Uterus (tissue), 4 donors: ENCODE measurements around the gene YPEL2. TPM values are rescaled to one million over a fixed set of nuclear protein-coding genes. Genes with fewer than 3 reads are reported as not detected.
"Not testable (repeated sequence)": the region's sequence is repeated elsewhere in the genome, so short reads cannot be mapped to it uniquely, and the experiment has no call there.

ENCODE experiments used
- DNase-seq, 2 donors: peaks; one replicate each; pipeline ENCODE4 v3.0.0-alpha.2; 2019 to 2020
- H3K27ac ChIP-seq, 2 donors: fragments of 200-600 bp; sonication (generic); 1 replicate in 1 of 2; 2 replicates in 1 of 2; pipeline ENCODE4 v1.5.1; 2016 to 2018
- H3K27me3 ChIP-seq, 2 donors: fragments of 200-600 bp; sonication (generic); one replicate each; pipeline ENCODE4 v1.5.1; 2018 to 2019; ENCODE audit warnings: control low read depth in 1 of 2
- H3K36me3 ChIP-seq, 2 donors: fragments of 200-600 bp; sonication (generic); one replicate each; pipeline ENCODE4 v1.5.1; 2019; ENCODE audit warnings: control low read depth in 1 of 2
- H3K4me1 ChIP-seq, 2 donors: fragments of 200-600 bp; sonication (generic); one replicate each; pipeline ENCODE4 v1.5.1; 2018 to 2019; ENCODE audit warnings: control low read depth in 1 of 2
- H3K4me3 ChIP-seq, 2 donors: fragments of 200-600 bp; sonication (generic); 1 replicate in 1 of 2; 2 replicates in 1 of 2; pipeline ENCODE4 v1.5.1; 2018 to 2019; ENCODE audit warnings: mild to moderate bottlenecking in 1 of 2
- H3K9me3 ChIP-seq, 2 donors: fragments of 200-600 bp; sonication (generic); one replicate each; pipeline ENCODE4 v1.5.1; 2019; ENCODE audit warnings: control low read depth in 1 of 2
- CTCF ChIP-seq, 4 experiments: fragments of 200-600 bp in 2 of 4; fragments of 450-650 bp in 2 of 4; sonication (generic) in 2 of 4; IDR thresholded peaks; one replicate each; pipeline ENCODE4 v1.5.1; 2016 to 2019; ENCODE audit warnings: antibody characterized with exemption in 4 of 4, mild to moderate bottlenecking in 2 of 4, moderate library complexity in 1 of 4
- POLR2A ChIP-seq, 2 donors: fragments of 450-650 bp; IDR thresholded peaks; one replicate each; pipeline ENCODE4 v1.6.1; 2016; ENCODE audit warnings: antibody characterized with exemption in 2 of 2, mild to moderate bottlenecking in 1 of 2, moderate library complexity in 1 of 2
- intact Hi-C: fragments of 100-400 bp; cut with DNase I; formaldehyde crosslinking; loops from one replicate; pipeline ENCODE4 v1.15.1; 2023; ENCODE audit warnings: low total_unique reads
- total RNA-seq, 4 donors: library from RNA; depleted of rRNA in 3 of 4; stranded (reverse); fragments of >200 nt in 3 of 4; gene quantifications; one replicate each; pipeline versions ENCODE4 v1.1.0 to v1.2.4, GENCODE V29; 2014 to 2023
- donor health status: DM: yes; HTN: yes; CAD: no.

Gene YPEL2
- total RNA-seq: 10 to 100 TPM; 21.2 to 91.7 (median 25.0) TPM

GRCh38 chr17:59331129-59331928, at the start of gene YPEL2:
YPEL2 (plus strand) TSS chr17:59331655; CDS start chr17:59353410, 21,755 bp downstream.
- peaks cover 5 to 17% of the 10 kb centered on the region in 2 donors for H3K4me1 ChIP-seq

GRCh38 chr17:59284317-59284716, 47.1 kb upstream of the YPEL2 start:
- Histone ChIP-seq H3K9me3 (no peaks in the 10 kb centered on the region), H3K27me3 (no peaks in the 10 kb centered on the region), H3K27ac (no peak overlapping the region), H3K4me3 (no peak overlapping the region), H3K36me3 (no peaks in the 10 kb centered on the region), H3K4me1 (no peaks in the 10 kb centered on the region)
- TF ChIP-seq POLR2A (IDR thresholded peaks at IDR 0.05) (no peak), CTCF (IDR thresholded peaks at IDR 0.05) (no peak)
- intact Hi-C loops: no loop called here
- no peak for DNase-seq

More at GRCh38 chr17:59331129-59331928, at the start of gene YPEL2:
- Histone ChIP-seq H3K27ac (peak within 1 kb of the TSS; percentile 95 to 97), H3K36me3 (no peaks in the 10 kb centered on the region), H3K4me3 (peak within 1 kb of the TSS; percentile 84 to 86), H3K9me3 (no peaks in the 10 kb centered on the region), H3K27me3 (no peaks in the 10 kb centered on the region)
- TF ChIP-seq POLR2A (IDR thresholded peaks at IDR 0.05): peak; percentile 90 to 94
- TF ChIP-seq CTCF (IDR thresholded peaks at IDR 0.05): no peak
- intact Hi-C loops: loop anchor here (5.0 kb wide), 1 partner anchor 96 kb away; no protein-coding TSS in a partner anchor
- peak; percentile 95 to 97 for DNase-seq

GRCh38 chr17:59287452-59287851, 44.0 kb upstream of the YPEL2 start:
- H3K36me3 ChIP-seq: no peaks in the 10 kb centered on the region
- intact Hi-C loops: no loop called here
- no peaks in the 10 kb centered on the region for H3K9me3 ChIP-seq
- no peak overlapping the region for H3K4me3 ChIP-seq
- TF ChIP-seq POLR2A (IDR thresholded peaks at IDR 0.05) (no peak), CTCF (IDR thresholded peaks at IDR 0.05) (no peak)
- H3K27ac ChIP-seq: no peak overlapping the region
- no peaks in the 10 kb centered on the region for H3K4me1 ChIP-seq
- no peak for DNase-seq
- H3K27me3 ChIP-seq: no peaks in the 10 kb centered on the region

- intact Hi-C loops: no loop called here
- DNase-seq: no peak
- Histone ChIP-seq H3K4me3 (no peak overlapping the region), H3K27me3 (no peaks in the 10 kb centered on the region), H3K4me1 (no peaks in the 10 kb centered on the region), H3K36me3 (no peaks in the 10 kb centered on the region), H3K9me3 (no peaks in the 10 kb centered on the region), H3K27ac (no peak overlapping the region)
- TF ChIP-seq POLR2A (IDR thresholded peaks at IDR 0.05) (no peak), CTCF (IDR thresholded peaks at IDR 0.05) (no peak)
Measured at GRCh38 chr17:59287891-59288290, 43.6 kb upstream of the YPEL2 start.

GRCh38 chr17:59289981-59290301, 41.5 kb upstream of the YPEL2 start:
- H3K4me1 ChIP-seq: no peaks in the 10 kb centered on the region
- no peak for DNase-seq
- no peak for TF ChIP-seq CTCF (IDR thresholded peaks at IDR 0.05)
- intact Hi-C loops: no loop called here
- H3K36me3 ChIP-seq: no peaks in the 10 kb centered on the region
- no peaks in the 10 kb centered on the region for H3K9me3 ChIP-seq
- no peak overlapping the region for H3K4me3 ChIP-seq
- no peak overlapping the region for H3K27ac ChIP-seq
- no peaks in the 10 kb centered on the region for H3K27me3 ChIP-seq

- H3K9me3 ChIP-seq, intact Hi-C loops, H3K27ac ChIP-seq, H3K36me3 ChIP-seq, H3K27me3 ChIP-seq, H3K4me3 ChIP-seq, H3K4me1 ChIP-seq, DNase-seq: not testable (repeated sequence)
Measured at GRCh38 chr17:59290302-59290998, 41.0 kb upstream of the YPEL2 start.
